HG03108 (cell line): Measurements from ENCODE around the gene TMUB2.

Source experiments
- ATAC-seq: cut with Tn5 transposase; IDR thresholded peaks from one replicate; pipeline ENCODE4 v1.9.1; 2021; ENCODE audit warnings: moderate library complexity; ENCODE audit not compliant: unreplicated experiment

TMUB2 gene

GRCh38 chr17:44176671-44177501 lies 9.9 kb upstream of the TMUB2 start:
- no peak for ATAC-seq

- no peak for ATAC-seq
Observed at GRCh38 chr17:44177640-44178039, 9.1 kb upstream of the TMUB2 start.

- ATAC-seq: no peak
Observed at GRCh38 chr17:44178133-44178532, 8.6 kb upstream of the TMUB2 start.

- ATAC-seq: no peak
Observed at GRCh38 chr17:44183024-44183423, 3.7 kb upstream of the TMUB2 start.

- ATAC-seq: no peak
Observed at GRCh38 chr17:44184212-44184810, 2.5 kb upstream of the TMUB2 start.

- ATAC-seq: peak; percentile 27
Observed at GRCh38 chr17:44187131-44187899, 543 bp downstream of the TMUB2 start.

- ATAC-seq: no peak
Observed at GRCh38 chr17:44188576-44189403, 2.0 kb downstream of the TMUB2 start.

GRCh38 chr17:44190481-44190880 lies 3.7 kb downstream of the TMUB2 start:
- no peak for ATAC-seq

GRCh38 chr17:44191369-44191768 lies 4.6 kb downstream of the TMUB2 start:
- ATAC-seq: no peak

- no peak for ATAC-seq
Observed at GRCh38 chr17:44191941-44192496, 5.2 kb downstream of the TMUB2 start.

GRCh38 chr17:44192750-44193149 lies 6.0 kb downstream of the TMUB2 start:
- no peak for ATAC-seq

GRCh38 chr17:44193326-44194084 lies 6.7 kb downstream of the TMUB2 start:
- ATAC-seq: no peak

- ATAC-seq: no peak
Observed at GRCh38 chr17:44197107-44197506, 10.3 kb downstream of the TMUB2 start.

GRCh38 chr17:44197980-44198720 lies 11.4 kb downstream of the TMUB2 start:
- no peak for ATAC-seq

- peak; percentile 15 for ATAC-seq
Observed at GRCh38 chr17:44198721-44199552, 12.2 kb downstream of the TMUB2 start.

GRCh38 chr17:44199553-44200477 lies 13.0 kb downstream of the TMUB2 start, which contains the start of gene ATXN7L3:
Gene ATXN7L3 (minus strand): TSS chr17:44199884. CDS start chr17:44198070, 1,814 bp downstream.
- ATAC-seq: peak; percentile 63
